Fibroblast of lung (primary cell): ENCODE data around the gene AVPR1A.

ENCODE experiments used
- EZH2 ChIP-seq: IDR thresholded peaks from 2 replicates; pipeline ENCODE4 v1.5.1; 2012; ENCODE audit warnings: low read length, control low read depth, mild to moderate bottlenecking; ENCODE audit errors: missing control alignments
- TF ChIP-seq, protein P1 (sequence below), 2 donors: IDR thresholded peaks in 1 of 2; conservative IDR thresholded peaks in 1 of 2; 1 replicate in 1 of 2; 2 replicates in 1 of 2; pipeline ENCODE4 v1.5.1; 2011 to 2012; ENCODE audit warnings: low read length in 2 of 2, control low read depth in 1 of 2, inconsistent platforms in 1 of 2, low read depth in 1 of 2, mild to moderate bottlenecking in 1 of 2

DNA sequence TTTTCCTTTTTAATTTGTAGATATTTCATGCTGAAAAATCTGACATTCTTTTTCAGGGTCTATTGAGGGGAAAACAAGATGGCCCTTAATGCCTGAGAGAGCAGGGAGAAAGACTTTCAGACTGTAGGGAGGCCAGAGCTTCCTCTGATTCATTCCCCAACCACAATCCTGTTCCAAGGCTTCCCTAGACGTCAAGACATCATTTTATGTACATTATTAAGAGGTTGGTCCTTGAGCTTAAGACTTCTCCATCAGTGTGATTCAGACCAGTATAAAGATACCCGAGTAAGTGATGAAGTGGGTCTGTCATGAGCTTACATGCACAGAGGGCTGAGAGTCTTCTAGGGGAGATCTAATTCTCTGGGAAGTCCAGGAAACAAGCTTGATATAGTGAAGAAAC is 57.3 kb downstream of the AVPR1A start:
- TF ChIP-seq EZH2, result no peak
- TF ChIP-seq, protein P1, sequence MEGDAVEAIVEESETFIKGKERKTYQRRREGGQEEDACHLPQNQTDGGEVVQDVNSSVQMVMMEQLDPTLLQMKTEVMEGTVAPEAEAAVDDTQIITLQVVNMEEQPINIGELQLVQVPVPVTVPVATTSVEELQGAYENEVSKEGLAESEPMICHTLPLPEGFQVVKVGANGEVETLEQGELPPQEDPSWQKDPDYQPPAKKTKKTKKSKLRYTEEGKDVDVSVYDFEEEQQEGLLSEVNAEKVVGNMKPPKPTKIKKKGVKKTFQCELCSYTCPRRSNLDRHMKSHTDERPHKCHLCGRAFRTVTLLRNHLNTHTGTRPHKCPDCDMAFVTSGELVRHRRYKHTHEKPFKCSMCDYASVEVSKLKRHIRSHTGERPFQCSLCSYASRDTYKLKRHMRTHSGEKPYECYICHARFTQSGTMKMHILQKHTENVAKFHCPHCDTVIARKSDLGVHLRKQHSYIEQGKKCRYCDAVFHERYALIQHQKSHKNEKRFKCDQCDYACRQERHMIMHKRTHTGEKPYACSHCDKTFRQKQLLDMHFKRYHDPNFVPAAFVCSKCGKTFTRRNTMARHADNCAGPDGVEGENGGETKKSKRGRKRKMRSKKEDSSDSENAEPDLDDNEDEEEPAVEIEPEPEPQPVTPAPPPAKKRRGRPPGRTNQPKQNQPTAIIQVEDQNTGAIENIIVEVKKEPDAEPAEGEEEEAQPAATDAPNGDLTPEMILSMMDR (conservative IDR thresholded peaks at IDR 0.05 in 1 of 2, IDR thresholded peaks at IDR 0.05 in 1 of 2; ENCODE audit: low read depth in 1 of 2, low read length in 2 of 2), result no peak
